CD4-positive, alpha-beta T cell treated with Interleukin-15 for 1 hour (primary cell): ENCODE data around the gene SH3RF3.
"Not testable (repeated sequence)": the region's sequence is repeated elsewhere in the genome, so short reads cannot be mapped to it uniquely, and the experiment has no call there.

ENCODE experiments used
- DNase-seq: peaks from one replicate; pipeline ENCODE4 v3.0.0-alpha.2; 2020

SH3RF3 gene

DNA sequence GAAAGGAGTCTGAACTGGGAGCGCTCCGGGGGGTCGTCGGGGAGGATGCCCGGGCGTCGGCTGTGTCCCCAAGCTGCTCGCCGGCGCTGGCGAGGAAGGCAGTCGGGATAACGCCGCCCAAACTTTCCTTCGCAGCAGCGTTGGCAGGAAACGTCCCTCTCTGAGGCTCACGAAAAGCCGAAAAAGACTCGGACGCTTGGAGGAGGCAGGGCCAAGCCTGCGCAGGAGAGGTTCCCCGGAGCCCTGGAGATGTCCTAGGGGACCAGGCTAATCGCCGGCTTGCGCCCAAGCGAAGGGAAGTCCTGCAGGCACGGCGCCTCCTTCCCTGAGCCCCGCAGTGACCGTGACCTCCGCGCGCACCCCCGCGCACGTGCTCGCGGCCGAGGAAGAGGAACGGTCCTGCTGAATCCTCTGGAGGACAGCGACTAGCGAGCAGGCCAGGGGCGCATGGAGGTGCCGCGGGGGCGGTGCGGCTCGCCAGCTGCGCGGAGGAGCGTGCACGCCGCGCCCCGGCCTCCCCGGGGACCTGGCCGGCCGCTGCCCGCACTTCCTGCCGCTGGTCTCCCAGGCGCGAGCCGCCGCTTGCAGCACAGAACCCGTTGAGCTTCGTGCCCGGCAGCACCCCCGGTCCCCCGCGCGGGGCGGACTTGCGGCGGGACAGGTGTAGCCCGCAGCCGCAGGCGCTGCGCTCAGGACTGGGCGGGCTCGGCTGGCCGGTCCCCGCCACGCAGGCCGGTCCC, at the start of gene SH3RF3:
TSS of gene SH3RF3 (plus strand) at position 590 of the 740 bp plus-strand sequence.
- no peak for DNase-seq

GRCh38 chr2:109079590-109079989, 49.4 kb upstream of the SH3RF3 start:
- DNase-seq: no peak

- DNase-seq: no peak
These were observed 48.9 kb upstream of the SH3RF3 start for GRCh38 chr2:109080109-109080508.

DNA sequence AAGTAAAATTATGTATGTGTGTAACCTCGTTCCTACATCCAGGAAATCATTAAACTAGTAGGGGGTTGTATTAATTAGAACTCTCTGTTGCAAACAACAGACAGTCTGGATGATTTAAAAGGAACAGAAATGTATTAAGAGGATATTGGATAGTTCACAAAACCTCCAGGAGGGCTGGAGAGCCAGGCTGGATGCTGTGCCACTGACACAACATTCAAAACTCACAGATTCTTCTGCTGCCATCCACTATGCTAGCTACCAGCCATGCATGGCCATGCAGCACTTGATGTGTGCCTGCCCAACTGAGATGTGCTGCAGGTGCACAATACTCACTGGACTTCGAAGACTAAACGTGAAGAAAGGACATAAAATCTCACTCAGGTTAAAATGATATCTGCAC, 48.2 kb upstream of the SH3RF3 start:
- no peak for DNase-seq

DNA sequence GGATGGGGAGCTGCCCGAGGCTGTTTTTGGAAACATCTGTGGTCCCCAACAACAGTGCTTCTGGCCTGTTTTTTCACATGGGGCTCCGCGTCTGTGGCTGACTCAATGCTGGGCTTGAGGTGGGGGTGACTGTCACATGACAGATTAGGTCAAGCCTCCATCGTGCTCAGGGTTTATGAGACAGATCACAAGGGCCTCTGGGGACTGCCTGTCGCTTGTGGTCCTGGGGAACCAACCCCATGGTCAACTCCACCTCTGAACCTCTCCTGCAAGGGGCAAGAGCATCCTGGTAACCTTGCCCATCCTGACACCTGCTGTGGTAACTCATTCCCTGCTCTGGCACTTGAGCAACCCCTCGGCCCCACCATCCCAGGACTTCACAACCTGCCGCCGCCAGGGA, 47.6 kb upstream of the SH3RF3 start:
- DNase-seq: no peak

- DNase-seq: no peak
These were observed 45.2 kb upstream of the SH3RF3 start for GRCh38 chr2:109083771-109084170.

DNA sequence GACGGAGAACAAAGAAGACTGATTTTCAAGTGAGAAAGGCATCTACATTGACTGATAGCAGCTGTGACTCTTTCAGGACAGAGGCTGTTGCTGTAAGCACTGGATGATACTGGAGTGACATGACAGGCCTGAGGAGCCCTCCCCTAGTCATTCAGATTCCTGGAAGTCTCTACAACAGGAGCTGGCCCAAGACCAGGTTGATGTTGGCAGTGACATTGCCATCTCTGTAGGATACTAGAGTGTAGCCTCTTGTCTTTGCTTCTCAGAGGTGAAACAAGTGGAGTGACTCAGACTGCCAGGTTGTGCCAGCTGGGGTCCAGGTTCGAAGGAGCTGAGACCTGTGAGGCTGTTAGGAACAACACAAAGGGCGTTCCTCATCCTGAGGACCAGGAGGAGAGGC, 44.7 kb upstream of the SH3RF3 start:
- no peak for DNase-seq

GRCh38 chr2:109085912-109086742, 42.9 kb upstream of the SH3RF3 start:
- no peak for DNase-seq

DNA sequence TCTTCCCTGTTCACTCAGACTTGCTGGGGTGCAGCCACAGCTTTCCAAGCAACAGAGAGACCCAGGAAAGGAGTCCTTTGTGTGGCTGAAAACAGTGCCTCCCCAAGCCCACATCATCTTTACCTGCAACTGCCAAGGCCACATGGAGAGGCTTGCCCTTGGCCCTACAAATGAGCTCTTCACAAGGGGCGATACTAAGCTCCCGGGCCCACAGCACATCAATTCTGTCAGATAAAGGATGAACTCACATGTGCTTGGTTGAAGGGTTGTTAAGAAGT, 42.3 kb upstream of the SH3RF3 start:
- DNase-seq: no peak

DNA sequence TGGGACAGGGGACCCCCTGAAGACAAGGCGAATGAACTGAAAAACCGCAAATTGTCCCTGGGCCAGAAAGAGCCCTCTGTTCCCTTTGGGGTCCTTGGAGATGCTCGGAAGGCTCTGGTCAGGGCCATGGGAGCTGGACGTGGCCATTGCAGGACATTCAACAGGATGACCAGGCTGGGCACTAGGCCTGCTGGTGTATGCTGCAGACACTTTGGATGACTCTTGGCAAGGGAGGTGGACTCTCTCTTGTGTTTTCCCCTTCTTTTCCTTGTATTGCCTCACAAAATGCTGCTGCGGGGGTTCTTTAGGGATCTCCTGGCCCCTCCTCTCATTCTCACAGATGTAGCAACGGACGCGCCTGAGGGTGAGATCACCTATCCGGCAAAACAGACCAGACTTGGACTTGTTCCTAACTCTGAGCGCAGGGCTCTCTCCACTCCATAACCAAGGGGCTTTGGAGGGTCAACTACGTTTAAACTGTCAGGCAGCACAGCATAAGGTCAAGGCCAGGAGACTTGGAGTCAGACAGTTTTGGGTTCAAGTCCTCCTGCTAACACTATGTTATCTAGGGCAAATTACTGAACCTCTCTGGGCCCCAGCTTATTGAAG, 41.8 kb upstream of the SH3RF3 start:
- no peak for DNase-seq

- no peak for DNase-seq
These were observed 39.3 kb upstream of the SH3RF3 start for GRCh38 chr2:109089602-109090300.

- no peak for DNase-seq
These were observed 37.5 kb upstream of the SH3RF3 start for GRCh38 chr2:109091526-109091925.

DNA sequence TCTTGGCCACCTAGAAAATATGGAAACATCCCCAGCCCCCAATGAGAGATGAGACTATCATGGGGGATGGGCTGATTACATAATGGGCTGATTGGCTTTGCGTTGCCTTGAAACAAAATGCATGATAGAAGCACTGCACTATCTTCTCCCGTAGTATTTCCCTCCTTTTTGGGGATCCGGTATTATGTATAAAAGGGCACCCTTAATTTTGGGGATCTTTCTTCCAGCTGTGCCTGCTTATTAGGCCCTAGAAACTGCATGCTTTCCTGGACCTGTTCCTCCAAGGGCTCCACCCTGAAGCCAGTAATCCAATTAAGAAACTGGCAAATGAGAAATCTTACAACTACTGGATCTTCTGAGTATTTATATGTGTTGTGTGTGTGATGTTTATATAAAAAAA, 34.9 kb upstream of the SH3RF3 start:
- no peak for DNase-seq

DNA sequence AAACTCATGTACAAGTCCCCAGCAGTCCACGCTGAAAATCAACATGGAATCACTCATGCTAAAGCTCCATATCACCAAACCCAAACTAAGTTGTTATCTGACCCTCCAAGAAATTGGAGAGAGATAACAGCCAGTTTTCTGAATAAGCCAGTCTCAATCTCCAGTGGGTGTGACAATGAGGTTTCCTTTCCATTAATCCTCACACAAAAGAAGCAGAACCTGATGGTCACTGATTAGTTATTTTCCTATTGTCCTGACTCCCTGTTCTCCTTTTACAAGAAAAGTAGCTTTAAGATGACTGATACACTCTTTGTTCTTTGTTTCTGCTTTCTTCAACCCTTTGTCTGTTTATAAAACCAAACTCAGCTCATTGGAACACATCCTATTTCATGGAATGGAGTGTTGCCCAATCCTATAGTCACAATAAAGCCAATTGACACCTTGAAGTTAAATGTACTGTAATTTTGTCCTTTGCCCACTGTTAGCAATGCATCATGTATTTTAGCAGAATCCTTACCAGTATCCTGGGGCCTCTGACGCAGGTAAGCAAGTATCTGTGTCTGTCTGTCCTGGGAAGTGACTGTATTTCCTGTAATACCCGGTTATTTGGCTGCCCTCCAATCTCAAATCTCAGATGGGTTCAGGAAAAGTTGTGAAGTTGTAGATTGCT, 30.6 kb upstream of the SH3RF3 start:
- no peak for DNase-seq

- DNase-seq: no peak
These were observed 30.1 kb upstream of the SH3RF3 start for GRCh38 chr2:109098921-109099273.

- no peak for DNase-seq
These were observed 26.3 kb upstream of the SH3RF3 start for GRCh38 chr2:109102588-109103233.

DNA sequence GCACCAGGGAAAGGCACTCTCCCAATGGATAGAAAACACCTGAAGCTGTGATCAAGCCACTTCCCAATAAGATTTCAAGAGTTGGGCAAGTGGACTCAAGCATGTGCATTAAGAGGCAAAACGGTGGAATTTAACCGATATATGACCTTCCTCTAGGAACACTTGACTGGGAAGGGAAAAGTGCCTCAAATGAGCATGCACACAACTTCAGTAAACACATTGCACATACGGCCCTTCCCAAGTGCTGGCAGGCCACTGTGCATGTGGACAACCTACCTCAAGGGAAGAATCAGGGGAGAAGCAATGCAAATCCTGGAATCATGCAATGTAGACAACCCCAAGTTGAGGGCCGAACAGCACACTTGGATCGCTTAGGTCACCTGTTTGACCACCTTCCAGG, 23.9 kb upstream of the SH3RF3 start:
- DNase-seq: no peak

- no peak for DNase-seq
These were observed 20.3 kb upstream of the SH3RF3 start for GRCh38 chr2:109108740-109109139.

- DNase-seq: no peak
These were observed 19.7 kb upstream of the SH3RF3 start for GRCh38 chr2:109109342-109109741.

DNA sequence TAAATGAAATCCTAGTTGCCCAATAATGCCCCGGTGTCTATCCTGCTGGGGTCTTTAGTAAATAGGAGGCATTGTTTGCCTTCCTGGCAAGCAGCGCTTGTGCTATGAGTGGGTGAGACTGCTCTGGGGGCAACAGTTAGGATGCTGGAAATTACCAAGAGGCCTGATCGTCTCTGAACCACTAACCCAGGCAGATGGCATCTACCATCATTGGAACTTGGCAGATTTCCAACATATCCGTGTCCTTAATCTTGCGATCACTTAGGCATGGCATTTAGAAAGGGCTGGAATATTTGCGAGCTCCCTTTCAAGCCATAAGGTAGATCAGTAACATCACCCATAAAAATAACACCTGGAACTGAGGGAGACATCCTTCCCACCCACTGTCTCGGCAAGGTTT, 18.8 kb upstream of the SH3RF3 start:
- no peak for DNase-seq

GRCh38 chr2:109117181-109117580, 11.8 kb upstream of the SH3RF3 start:
- DNase-seq: not testable (repeated sequence)

GRCh38 chr2:109117780-109118179, 11.2 kb upstream of the SH3RF3 start:
- no peak for DNase-seq

- DNase-seq: no peak
These were observed 10.7 kb upstream of the SH3RF3 start for GRCh38 chr2:109118321-109118720.
